Mesenchymal stem cell (in vitro differentiated cells and primary cell): Measurements from ENCODE around the gene CPLX3.

ENCODE experiments used
- DNase-seq: peaks from one replicate; pipeline ENCODE4 v3.0.0-alpha.2; 2013
- H2AFZ ChIP-seq: one replicate; pipeline ENCODE4 v1.6.1; 2013; ENCODE audit warnings: low read depth, mild to moderate bottlenecking, control low read depth, inconsistent platforms, low read length, moderate library complexity
- H2AK5ac ChIP-seq: 2 replicates; pipeline ENCODE4 v1.6.1; 2013; ENCODE audit warnings: low read length, moderate library complexity, mild to moderate bottlenecking, inconsistent platforms; ENCODE audit not compliant: severe bottlenecking
- H2BK120ac ChIP-seq: one replicate; pipeline ENCODE4 v1.6.1; 2013; ENCODE audit warnings: low read depth, mild to moderate bottlenecking, inconsistent platforms, low read length, moderate library complexity
- H2BK12ac ChIP-seq, 2 experiments: one replicate each; pipeline ENCODE4 v1.6.1; 2013; ENCODE audit warnings: inconsistent platforms in 2 of 2, low read length in 2 of 2, mild to moderate bottlenecking in 2 of 2, moderate library complexity in 2 of 2, control low read depth in 1 of 2
- H2BK15ac ChIP-seq: one replicate; pipeline ENCODE4 v1.6.1; 2013; ENCODE audit warnings: mild to moderate bottlenecking, low read depth, inconsistent platforms; ENCODE audit not compliant: poor library complexity, severe bottlenecking
- H2BK5ac ChIP-seq: 2 replicates; pipeline ENCODE4 v1.6.1; 2013; ENCODE audit warnings: low read depth, mild to moderate bottlenecking, low read length, control low read depth, inconsistent platforms; ENCODE audit not compliant: poor library complexity, severe bottlenecking
- H3K14ac ChIP-seq, 2 experiments: one replicate each; pipeline ENCODE4 v1.6.1; 2013; ENCODE audit warnings: inconsistent platforms in 2 of 2, low read length in 2 of 2, control low read depth in 1 of 2, mild to moderate bottlenecking in 1 of 2, moderate library complexity in 1 of 2
- H3K18ac ChIP-seq, 2 experiments: one replicate each; pipeline ENCODE4 v1.6.1; 2013; ENCODE audit warnings: inconsistent platforms in 2 of 2, low read length in 2 of 2, control low read depth in 1 of 2, low read depth in 1 of 2, mild to moderate bottlenecking in 1 of 2
- H3K23ac ChIP-seq, 2 experiments: one replicate each; pipeline ENCODE4 v1.6.1; 2013; ENCODE audit warnings: inconsistent platforms in 2 of 2, low read length in 2 of 2, mild to moderate bottlenecking in 2 of 2, moderate library complexity in 2 of 2, control low read depth in 1 of 2
- H3K27ac ChIP-seq: 2 replicates; pipeline ENCODE4 v1.5.1; 2013; ENCODE audit warnings: mild to moderate bottlenecking, moderate library complexity, low read length, control low read depth, inconsistent platforms; ENCODE audit not compliant: poor library complexity, severe bottlenecking
- H3K27me3 ChIP-seq, 2 experiments: 2 replicates each; pipeline versions ENCODE4 v1.6.1 to v1.7.0; 2013; ENCODE audit warnings: low read length in 2 of 2, mild to moderate bottlenecking in 2 of 2, moderate library complexity in 2 of 2, control low read depth in 1 of 2, inconsistent platforms in 1 of 2; ENCODE audit not compliant: control insufficient read depth in 1 of 2, insufficient read depth in 1 of 2
- H3K36me3 ChIP-seq, 2 experiments: 2 replicates each; pipeline versions ENCODE4 v1.6.1 to v1.7.0; 2013; ENCODE audit warnings: low read length in 2 of 2, control low read depth in 1 of 2, inconsistent platforms in 1 of 2, low read depth in 1 of 2, mild to moderate bottlenecking in 1 of 2; ENCODE audit not compliant: insufficient read depth in 2 of 2, control insufficient read depth in 1 of 2
- H3K4ac ChIP-seq, 2 experiments: one replicate each; pipeline ENCODE4 v1.6.1; 2013; ENCODE audit warnings: inconsistent platforms in 2 of 2, low read length in 2 of 2, mild to moderate bottlenecking in 2 of 2, moderate library complexity in 2 of 2, control low read depth in 1 of 2, low read depth in 1 of 2
- H3K4me1 ChIP-seq: 2 replicates; pipeline ENCODE4 v1.6.1; 2013; ENCODE audit warnings: low read depth, low read length, control low read depth; ENCODE audit not compliant: control insufficient read depth, insufficient read depth
- H3K4me2 ChIP-seq: 2 replicates; pipeline ENCODE4 v1.6.1; 2013; ENCODE audit warnings: low read length, mild to moderate bottlenecking, inconsistent platforms; ENCODE audit not compliant: poor library complexity, severe bottlenecking
- H3K4me3 ChIP-seq, 2 experiments: 2 replicates each; pipeline versions ENCODE4 v1.5.1 to v1.7.0; 2013; ENCODE audit warnings: low read length in 2 of 2, mild to moderate bottlenecking in 2 of 2, control low read depth in 1 of 2, low read depth in 1 of 2; ENCODE audit not compliant: insufficient read depth in 1 of 2
- H3K79me1 ChIP-seq: replicated peaks from 2 replicates; pipeline ENCODE4 v1.6.1; 2013; ENCODE audit warnings: mild to moderate bottlenecking, control low read depth, low read length, inconsistent platforms; ENCODE audit not compliant: poor library complexity, severe bottlenecking
- H3K9ac ChIP-seq: 2 replicates; pipeline ENCODE4 v1.7.0; 2013; ENCODE audit warnings: mild to moderate bottlenecking, low read length, moderate library complexity
- H3K9me3 ChIP-seq: 2 replicates; pipeline ENCODE4 v1.7.0; 2013; ENCODE audit warnings: mild to moderate bottlenecking, low read length; ENCODE audit not compliant: control insufficient read depth
- H4K8ac ChIP-seq: one replicate; pipeline ENCODE4 v1.6.1; 2013; ENCODE audit warnings: inconsistent platforms, mild to moderate bottlenecking, low read length, moderate library complexity
- H4K91ac ChIP-seq: one replicate; pipeline ENCODE4 v1.6.1; 2013; ENCODE audit warnings: mild to moderate bottlenecking, low read length, inconsistent platforms
- WGBS: methylation state at CpG from one replicate; pipeline ENCODE4 v1.1.7; 2013; ENCODE audit warnings: mixed read lengths; 5-methylcytosine and 5-hydroxymethylcytosine counted together

The CPLX3 gene

GRCh38 chr15:74838746-74839525 lies 12.5 kb downstream of the CPLX3 start:
- Histone ChIP-seq H3K9ac (no peak overlapping the region), H2BK120ac (no peak overlapping the region), H3K4ac (no peak overlapping the region), H2BK15ac (no peak overlapping the region), H2BK5ac (no peak overlapping the region), H3K27ac (no peak overlapping the region), H2AK5ac (no peak overlapping the region), H3K9me3 (no peaks in the 10 kb centered on the region), H4K8ac (no peak overlapping the region), H3K4me3 (no peak overlapping the region), H3K27me3 (no peaks in the 10 kb centered on the region), H2AFZ (no peak overlapping the region), H3K14ac (no peak overlapping the region), H3K18ac (no peak overlapping the region), H3K23ac (no peak overlapping the region), H3K4me2 (no peak overlapping the region), H2BK12ac (no peak overlapping the region), H4K91ac (no peak overlapping the region), H3K36me3 (peaks cover 41 to 45% of the 10 kb centered on the region in 2 experiments), H3K79me1 (peaks cover 8% of the 10 kb centered on the region), H3K4me1 (peaks cover 11% of the 10 kb centered on the region)
- DNase-seq = no peak
- WGBS = 91% methylated on average over 11 of the region's 11 CpGs

DNA sequence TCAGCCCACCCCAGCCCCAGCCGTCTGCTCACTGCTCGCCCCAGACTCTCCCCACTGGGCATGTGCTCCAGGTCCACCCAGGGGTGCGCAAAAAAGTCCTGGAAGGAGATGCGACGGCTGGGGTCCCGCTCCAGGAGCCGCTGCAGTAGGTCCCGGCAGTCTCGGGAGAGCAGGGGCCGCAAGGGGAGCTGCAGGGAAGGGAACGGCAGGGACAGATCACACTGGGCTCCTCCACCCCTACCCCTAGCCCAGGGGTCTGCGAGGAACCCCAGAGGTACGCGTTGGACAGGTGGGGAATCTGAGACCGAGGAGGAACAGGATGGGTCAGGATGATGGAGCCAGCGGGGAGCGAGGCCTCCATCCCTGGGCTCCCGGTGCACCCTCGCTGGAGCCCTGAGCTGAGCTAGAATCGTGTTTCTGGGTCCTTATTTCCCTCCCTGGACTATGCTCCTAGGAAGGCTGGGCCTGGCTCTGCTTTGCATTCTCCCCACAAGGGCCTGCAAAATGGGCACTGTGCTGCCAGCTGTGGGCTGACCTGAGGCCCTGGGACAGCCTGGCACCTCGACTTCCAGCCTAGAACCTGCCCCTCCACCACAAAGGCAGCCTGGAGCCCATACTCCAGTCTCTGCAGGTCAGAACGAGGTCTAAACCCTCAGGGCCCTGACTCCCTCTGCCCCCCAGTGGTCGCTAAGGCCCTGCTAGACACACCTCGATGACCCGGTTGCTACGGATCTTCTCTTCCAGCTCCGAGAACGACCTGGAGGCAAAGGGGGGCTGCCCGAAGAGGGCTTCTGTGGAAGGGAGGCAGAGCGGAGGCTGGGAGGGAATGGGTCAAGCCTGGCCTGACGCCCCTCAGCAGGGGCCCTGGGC lies 13.3 kb downstream of the CPLX3 start:
- no peaks in the 10 kb centered on the region for H3K9me3 ChIP-seq
- DNase-seq = no peak
- no peak overlapping the region for H2BK15ac ChIP-seq
- 87% methylated on average over 30 of the region's 31 CpGs for whole genome bisulfite sequencing
- no peak overlapping the region for H2BK5ac ChIP-seq
- H2AFZ ChIP-seq = no peak overlapping the region
- H4K91ac ChIP-seq = no peak overlapping the region
- H3K4ac ChIP-seq = no peak overlapping the region
- peaks cover 11% of the 10 kb centered on the region for H3K4me1 ChIP-seq
- no peak overlapping the region for H3K27ac ChIP-seq
- no peak overlapping the region for H3K4me3 ChIP-seq
- H3K9ac ChIP-seq = no peak overlapping the region
- H3K36me3 ChIP-seq = peaks cover 46 to 53% of the 10 kb centered on the region in 2 experiments
- no peak overlapping the region for H3K23ac ChIP-seq
- H2BK12ac ChIP-seq = no peak overlapping the region
- H4K8ac ChIP-seq = no peak overlapping the region
- H3K18ac ChIP-seq = no peak overlapping the region
- peaks cover 8% of the 10 kb centered on the region for H3K79me1 ChIP-seq
- no peak overlapping the region for H2BK120ac ChIP-seq
- no peaks in the 10 kb centered on the region for H3K27me3 ChIP-seq
- H2AK5ac ChIP-seq = no peak overlapping the region
- H3K4me2 ChIP-seq = no peak overlapping the region
- no peak overlapping the region for H3K14ac ChIP-seq

GRCh38 chr15:74840851-74841775 lies 14.7 kb downstream of the CPLX3 start:
- H3K9ac ChIP-seq = peak overlapping the region; percentile 93
- no peak overlapping the region for H3K18ac ChIP-seq
- H2AK5ac ChIP-seq = no peak overlapping the region
- H2BK15ac ChIP-seq = no peak overlapping the region
- no peak overlapping the region for H3K27ac ChIP-seq
- H2BK5ac ChIP-seq = no peak overlapping the region
- H3K4me1 ChIP-seq = peaks cover 11% of the 10 kb centered on the region
- H2BK120ac ChIP-seq = no peak overlapping the region
- no peak overlapping the region for H4K91ac ChIP-seq
- peaks cover 49 to 61% of the 10 kb centered on the region in 2 experiments for H3K36me3 ChIP-seq
- H2BK12ac ChIP-seq = no peak overlapping the region
- no peak overlapping the region for H3K4me3 ChIP-seq
- no peak overlapping the region for H2AFZ ChIP-seq
- no peaks in the 10 kb centered on the region for H3K27me3 ChIP-seq
- H4K8ac ChIP-seq = no peak overlapping the region
- 96% methylated on average over 9 of the region's 9 CpGs for WGBS
- H3K14ac ChIP-seq = no peak overlapping the region
- peaks cover 8% of the 10 kb centered on the region for H3K79me1 ChIP-seq
- DNase-seq = no peak
- H3K4ac ChIP-seq = no peak overlapping the region
- no peaks in the 10 kb centered on the region for H3K9me3 ChIP-seq
- no peak overlapping the region for H3K23ac ChIP-seq
- no peak overlapping the region for H3K4me2 ChIP-seq
